K562 (cell line): ENCODE measurements around the gene TIGD1. TPM values are rescaled to one million over a fixed set of nuclear protein-coding genes. Genes with fewer than 3 reads are reported as not detected.
A peak's percentile ranks its signal among the peaks of the same experiment; 100 is the strongest.

Source experiments
- BRCA1 ChIP-seq, 2 experiments: fragments of 450-650 bp in 1 of 2; sonication (generic) in 1 of 2; formaldehyde crosslinking in 1 of 2; IDR thresholded peaks; 2 replicates each; pipeline versions ENCODE4 v1.5.0 to v1.6.1; 2017 to 2020; ENCODE audit warnings: mild to moderate bottlenecking in 1 of 2, missing genetic modification reagents in 1 of 2
- HOMEZ ChIP-seq: fragments of 250-450 bp; sonication (Bioruptor Pico); IDR thresholded peaks from 2 replicates; pipeline ENCODE4 v1.4.0; 2020; ENCODE audit warnings: mild to moderate bottlenecking, moderate library complexity
- NFRKB ChIP-seq: fragments of 450-650 bp; IDR thresholded peaks from 2 replicates; pipeline ENCODE4 v1.6.1; 2016; ENCODE audit warnings: low read depth
- NKRF ChIP-seq: fragments of 450-650 bp; IDR thresholded peaks from 2 replicates; pipeline ENCODE4 v1.6.1; 2016; ENCODE audit warnings: borderline replicate concordance
- POLR2A ChIP-seq: fragments of 450-650 bp; conservative IDR thresholded peaks from 2 replicates; pipeline ENCODE4 v1.6.1; 2016
- POLR2G ChIP-seq: fragments of 200-400 bp; formaldehyde crosslinking; IDR thresholded peaks from 2 replicates; pipeline ENCODE4 v1.6.1; 2017; ENCODE audit warnings: low read depth, mild to moderate bottlenecking, antibody characterized with exemption, low read length, moderate library complexity
- PTRF ChIP-seq: fragments of 450-650 bp; IDR thresholded peaks from 2 replicates; pipeline ENCODE4 v1.6.1; 2016; ENCODE audit warnings: mild to moderate bottlenecking, missing genetic modification characterization, missing compliant biosample characterization
- RBM39 ChIP-seq: fragments of 200-400 bp; formaldehyde crosslinking; optimal IDR thresholded peaks from 2 replicates; pipeline ENCODE3; 2018; ENCODE audit warnings: low read depth, low read length
- RFX5 ChIP-seq: IDR thresholded peaks from 2 replicates; pipeline ENCODE4 v1.6.1; 2011; ENCODE audit warnings: low read depth, mild to moderate bottlenecking, improper control_type of control experiment, low read length
- SIX5 ChIP-seq, 2 experiments: IDR thresholded peaks; 2 replicates each; pipeline ENCODE4 v1.6.1; 2011; ENCODE audit warnings: low read length in 2 of 2, borderline replicate concordance in 1 of 2, low read depth in 1 of 2, mild to moderate bottlenecking in 1 of 2, moderate library complexity in 1 of 2; ENCODE audit not compliant: insufficient read depth in 1 of 2
- TAF1 ChIP-seq: IDR thresholded peaks from 2 replicates; pipeline ENCODE4 v1.6.1; 2011; ENCODE audit warnings: mild to moderate bottlenecking, low read length, moderate library complexity; ENCODE audit not compliant: insufficient read depth, control insufficient read depth, severe bottlenecking; ENCODE audit errors: extremely low read depth
- TAF7 ChIP-seq: fragments of 450-650 bp; IDR thresholded peaks from 2 replicates; pipeline ENCODE4 v1.6.1; 2016; ENCODE audit warnings: missing genetic modification characterization, missing compliant biosample characterization
- ZNF143 ChIP-seq: sonication (generic); formaldehyde crosslinking; IDR thresholded peaks from 2 replicates; pipeline ENCODE4 v1.9.0; 2022; ENCODE audit warnings: mild to moderate bottlenecking, missing genetic modification reagents
- ZNF277 ChIP-seq: fragments of 250-450 bp; sonication (Bioruptor Pico); IDR thresholded peaks from 2 replicates; pipeline ENCODE4 v1.8.0; 2022; ENCODE audit warnings: inconsistent platforms, mild to moderate bottlenecking, moderate library complexity, borderline replicate concordance
- polyA plus RNA-seq, 8 experiments: library from polyadenylated mRNA; depleted of rRNA in 4 of 8; stranded (reverse) in 5 of 8; unstranded in 3 of 8; fragments of >200 nt; fragmentation: Nextera tagmentation in 2 of 8; fragmentation: Illumina TruSeq in 1 of 8; extraction: Ambion mirVana in 2 of 8; extraction: Trizol in 1 of 8; gene quantifications; 2 replicates each; pipeline versions ENCODE4 v1.2.1 to v1.2.3, GENCODE V29; 2011 to 2014; ENCODE audit warnings: inconsistent platforms in 1 of 8, missing spikeins in 1 of 8
- total RNA-seq, 7 experiments: library from RNA; depleted of rRNA in 6 of 7; stranded (reverse); fragments of >200 nt in 6 of 7; fragmentation: Illumina TruSeq in 2 of 7; extraction: Trizol in 2 of 7; gene quantifications; 2 replicates each; pipeline versions ENCODE4 v1.2.1 to v1.2.3, GENCODE V29; 2011 to 2021; ENCODE audit warnings: low replicate concordance in 1 of 7

TIGD1 gene
- total and polyA plus RNA-seq, 9 of the 15 experiments (the other 6 are each of a cell fraction or from before 2014, with no cell fraction given), result 2.0 to 10.1 (median 6.6) TPM

- TF ChIP-seq NFRKB, result no peak
- no peak for TF ChIP-seq NKRF
- no peak for TF ChIP-seq RBM39
- no peak for TF ChIP-seq TAF1
- TF ChIP-seq PTRF (tag), result no peak
- TF ChIP-seq ZNF277 (CRISPR knock-in tag), result no peak
- no peak for TF ChIP-seq BRCA1 (IDR thresholded peaks at IDR 0.05)
- no peak for TF ChIP-seq BRCA1 (CRISPR knock-in tag; IDR thresholded peaks at IDR 0.05)
- TF ChIP-seq POLR2G, result peak; percentile 43; the same call in 1 of the 2 replicates
- no peak for TF ChIP-seq ZNF143
- no peak for TF ChIP-seq TAF7 (tag)
- no peak for TF ChIP-seq RFX5
- 0 out of 2 replicates have a peak, but pooled peaks have one; percentile 37 for TF ChIP-seq POLR2A
- TF ChIP-seq HOMEZ (CRISPR knock-in tag), result no peak
- no peak for TF ChIP-seq SIX5 (IDR thresholded peaks at IDR 0.05; ENCODE audit: borderline replicate concordance in 1 of 2, insufficient read depth in 1 of 2, low read depth in 1 of 2, low read length in 2 of 2)
Observed at GRCh38 chr2:232542715-232543467, 7.5 kb downstream of the TIGD1 start (continued).
